HG03460 (cell line): ENCODE results near the gene OPA1.

Source experiments
- ATAC-seq: cut with Tn5 transposase; IDR thresholded peaks from one replicate; pipeline ENCODE4 v1.9.1; 2021; ENCODE audit not compliant: unreplicated experiment

OPA1 gene

GRCh38 chr3:193702967-193703366, 110.0 kb downstream of the OPA1 start:
- no peak for ATAC-seq

GRCh38 chr3:193704431-193704830, 111.4 kb downstream of the OPA1 start:
- no peak for ATAC-seq

GRCh38 chr3:193708270-193708669, 115.3 kb downstream of the OPA1 start:
- ATAC-seq = no peak

GRCh38 chr3:193710286-193711165, 117.5 kb downstream of the OPA1 start:
- no peak for ATAC-seq

- ATAC-seq = no peak
Observed at GRCh38 chr3:193711166-193711485, 118.1 kb downstream of the OPA1 start.

GRCh38 chr3:193711523-193711963, 118.5 kb downstream of the OPA1 start:
- ATAC-seq = no peak

- no peak for ATAC-seq
Observed at GRCh38 chr3:193711964-193712598, 119.1 kb downstream of the OPA1 start.

- no peak for ATAC-seq
Observed at GRCh38 chr3:193712938-193713337, 119.9 kb downstream of the OPA1 start.

- ATAC-seq = no peak
Observed at GRCh38 chr3:193714523-193715137, 121.6 kb downstream of the OPA1 start.

GRCh38 chr3:193716150-193716549, 123.1 kb downstream of the OPA1 start:
- ATAC-seq = no peak

GRCh38 chr3:193719735-193720134, 126.7 kb downstream of the OPA1 start:
- no peak for ATAC-seq

- no peak for ATAC-seq
Observed at GRCh38 chr3:193720169-193720568, 127.2 kb downstream of the OPA1 start.

GRCh38 chr3:193722566-193722965, 129.6 kb downstream of the OPA1 start:
- ATAC-seq = no peak

- no peak for ATAC-seq
Observed at GRCh38 chr3:193727089-193727488, 134.1 kb downstream of the OPA1 start.

GRCh38 chr3:193728429-193729087, 135.6 kb downstream of the OPA1 start:
- no peak for ATAC-seq

- no peak for ATAC-seq
Observed at GRCh38 chr3:193729088-193729465, 136.1 kb downstream of the OPA1 start.

GRCh38 chr3:193729601-193730000, 136.6 kb downstream of the OPA1 start:
- ATAC-seq = no peak

GRCh38 chr3:193730511-193730910, 137.5 kb downstream of the OPA1 start:
- ATAC-seq = no peak

- ATAC-seq = no peak
Observed at GRCh38 chr3:193730976-193731375, 138.0 kb downstream of the OPA1 start.

- no peak for ATAC-seq
Observed at GRCh38 chr3:193731656-193732055, 138.6 kb downstream of the OPA1 start.

- ATAC-seq = no peak
Observed at GRCh38 chr3:193732391-193732790, 139.4 kb downstream of the OPA1 start.

GRCh38 chr3:193732827-193733226, 139.8 kb downstream of the OPA1 start:
- no peak for ATAC-seq
